Measurements from ENCODE around the gene C1QTNF8.
A peak's percentile ranks its signal among the peaks of the same experiment; 100 is the strongest.

C1QTNF8 gene

DNA sequence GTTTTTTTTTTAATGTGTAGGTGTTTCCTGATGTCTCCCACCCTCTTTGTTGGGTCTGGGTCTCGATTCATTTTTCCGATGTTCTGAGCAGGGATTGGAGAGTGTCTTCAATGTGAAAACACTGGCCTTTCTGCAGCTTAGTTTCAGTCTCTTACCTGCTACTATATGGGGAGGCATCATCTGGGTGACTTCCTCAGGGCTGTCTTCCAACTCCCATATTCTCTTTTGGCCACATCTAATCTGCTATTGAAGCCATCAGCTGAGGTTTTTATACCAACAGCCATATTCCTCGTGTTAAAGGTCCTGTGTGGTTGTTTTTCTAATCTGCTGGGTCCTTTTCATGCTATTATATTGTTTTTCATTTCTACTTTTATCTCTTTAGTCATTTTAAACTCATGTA, 36.7 kb downstream of the C1QTNF8 start:
- no peak overlapping the region for H2AFZ ChIP-seq (ENCODE audit: low read length)
- no peak overlapping the region for H3K9ac ChIP-seq (ENCODE audit: low read length)
- no peak overlapping the region for H3K4me3 ChIP-seq (ENCODE audit: low read length)
- no peaks in the 10 kb centered on the region for H3K9me2 ChIP-seq (replicated peaks; ENCODE audit: insufficient read depth, low read length)
- H3K4me1 ChIP-seq (ENCODE audit: low read length), result no peaks in the 10 kb centered on the region
- no peaks in the 10 kb centered on the region for H3F3A ChIP-seq (ENCODE audit: insufficient read depth, low read length)
- DNase-seq, result no peak
- no peaks in the 10 kb centered on the region for H3K36me3 ChIP-seq (replicated peaks; ENCODE audit: insufficient read depth, low read length)
- H3K27ac ChIP-seq (ENCODE audit: low read length), result no peak overlapping the region
- no peaks in the 10 kb centered on the region for H3K9me3 ChIP-seq (replicated peaks; ENCODE audit: insufficient read depth, low read length)
- no peaks in the 10 kb centered on the region for H3K79me2 ChIP-seq (ENCODE audit: low read length)
- no peaks in the 10 kb centered on the region for H4K20me1 ChIP-seq (ENCODE audit: insufficient read depth, low read length)
- peaks cover 90% of the 10 kb centered on the region for H3K27me3 ChIP-seq (replicated peaks; ENCODE audit: insufficient read depth, low read length)
- no peak for TF ChIP-seq EZH2 (optimal IDR thresholded peaks at IDR 0.05; ENCODE audit: low read depth, low read length)
- TF ChIP-seq CTCF (IDR thresholded peaks at IDR 0.05; ENCODE audit: low read length), result no peak
- TF ChIP-seq EZH2phosphoT487 (IDR thresholded peaks at IDR 0.05; ENCODE audit: low read length), result no peak
- no peak overlapping the region for H3K4me2 ChIP-seq (ENCODE audit: low read depth, low read length)

DNA sequence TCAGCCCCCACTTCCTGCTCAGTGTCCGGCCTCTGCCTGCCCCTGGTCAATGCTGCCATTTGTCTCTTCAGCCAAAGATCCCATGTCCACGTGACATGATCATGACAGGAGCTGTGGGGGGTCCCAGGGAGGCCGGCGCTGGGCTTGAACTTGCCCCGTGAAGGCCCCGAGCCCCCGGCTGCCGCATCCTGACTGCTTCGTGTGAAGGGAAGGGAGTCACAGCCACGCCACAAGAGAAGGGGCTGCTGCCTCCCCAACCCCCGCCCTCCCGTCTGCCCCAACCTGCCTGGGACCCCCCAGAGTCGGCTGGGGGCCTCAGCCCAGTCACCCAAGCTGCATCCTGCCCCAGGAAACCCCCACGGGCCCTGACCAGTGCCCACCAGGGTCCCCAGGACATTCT, 37.8 kb downstream of the C1QTNF8 start:
- Histone ChIP-seq H3K9ac (ENCODE audit: low read length) (no peak overlapping the region), H3K4me1 (ENCODE audit: low read length) (no peaks in the 10 kb centered on the region), H3F3A (ENCODE audit: insufficient read depth, low read length) (no peaks in the 10 kb centered on the region), H3K27ac (ENCODE audit: low read length) (no peak overlapping the region), H3K4me3 (ENCODE audit: low read length) (no peak overlapping the region), H3K4me2 (ENCODE audit: low read depth, low read length) (no peak overlapping the region), H4K20me1 (ENCODE audit: insufficient read depth, low read length) (no peaks in the 10 kb centered on the region), H2AFZ (ENCODE audit: low read length) (no peak overlapping the region), H3K36me3 (replicated peaks; ENCODE audit: insufficient read depth, low read length) (no peaks in the 10 kb centered on the region), H3K27me3 (replicated peaks; ENCODE audit: insufficient read depth, low read length) (peaks cover 90% of the 10 kb centered on the region), H3K9me2 (replicated peaks; ENCODE audit: insufficient read depth, low read length) (no peaks in the 10 kb centered on the region), H3K79me2 (ENCODE audit: low read length) (no peaks in the 10 kb centered on the region), H3K9me3 (replicated peaks; ENCODE audit: insufficient read depth, low read length) (no peaks in the 10 kb centered on the region)
- DNase-seq, result no peak
- TF ChIP-seq EZH2 (optimal IDR thresholded peaks at IDR 0.05; ENCODE audit: low read depth, low read length) (no peak), EZH2phosphoT487 (IDR thresholded peaks at IDR 0.05; ENCODE audit: low read length) (no peak), CTCF (IDR thresholded peaks at IDR 0.05; ENCODE audit: low read length) (no peak)

- H3K27ac ChIP-seq (ENCODE audit: low read length), result no peak overlapping the region
- no peaks in the 10 kb centered on the region for H4K20me1 ChIP-seq (ENCODE audit: insufficient read depth, low read length)
- no peak overlapping the region for H3K9ac ChIP-seq (ENCODE audit: low read length)
- no peak overlapping the region for H3K4me2 ChIP-seq (ENCODE audit: low read depth, low read length)
- H2AFZ ChIP-seq (ENCODE audit: low read length), result no peak overlapping the region
- no peak overlapping the region for H3K4me3 ChIP-seq (ENCODE audit: low read length)
- no peaks in the 10 kb centered on the region for H3F3A ChIP-seq (ENCODE audit: insufficient read depth, low read length)
- no peaks in the 10 kb centered on the region for H3K4me1 ChIP-seq (ENCODE audit: low read length)
- no peaks in the 10 kb centered on the region for H3K9me3 ChIP-seq (replicated peaks; ENCODE audit: insufficient read depth, low read length)
- H3K9me2 ChIP-seq (replicated peaks; ENCODE audit: insufficient read depth, low read length), result no peaks in the 10 kb centered on the region
- TF ChIP-seq EZH2 (optimal IDR thresholded peaks at IDR 0.05; ENCODE audit: low read depth, low read length) (no peak), EZH2phosphoT487 (IDR thresholded peaks at IDR 0.05; ENCODE audit: low read length) (no peak), CTCF (IDR thresholded peaks at IDR 0.05; ENCODE audit: low read length) (peak; percentile 61)
- H3K79me2 ChIP-seq (ENCODE audit: low read length), result no peaks in the 10 kb centered on the region
- H3K36me3 ChIP-seq (replicated peaks; ENCODE audit: insufficient read depth, low read length), result no peaks in the 10 kb centered on the region
- DNase-seq, result peak; percentile 25
- H3K27me3 ChIP-seq (replicated peaks; ENCODE audit: insufficient read depth, low read length), result peaks cover 90% of the 10 kb centered on the region
These were observed 38.7 kb downstream of the C1QTNF8 start for GRCh38 chr16:1057252-1057932.
